NCI-H524 treated with DMSO at 0.1 percent for 48 hours (cell line): ENCODE data around the gene GRPEL1.

ENCODE experiments used
- DNase-seq: peaks from one replicate; lab custom pipeline; 2025; lab: John Stamatoyannopoulos, UW

Gene GRPEL1

GRCh38 chr4:7066006-7066405 lies 1.9 kb downstream of the GRPEL1 start:
- no peak for DNase-seq

GRCh38 chr4:7063362-7063761 lies 4.5 kb downstream of the GRPEL1 start:
- no peak for DNase-seq

- no peak for DNase-seq
Measured at GRCh38 chr4:7062816-7063215, 5.0 kb downstream of the GRPEL1 start.

GRCh38 chr4:7061815-7062214 lies 6.0 kb downstream of the GRPEL1 start:
- no peak for DNase-seq

- no peak for DNase-seq
Measured at GRCh38 chr4:7060346-7061150, 7.3 kb downstream of the GRPEL1 start.

- no peak for DNase-seq
Measured at GRCh38 chr4:7059662-7060061, 8.2 kb downstream of the GRPEL1 start.

- no peak for DNase-seq
Measured at GRCh38 chr4:7058792-7059191, 9.1 kb downstream of the GRPEL1 start.

- DNase-seq = no peak
Measured at GRCh38 chr4:7055990-7056325, 11.9 kb downstream of the GRPEL1 start.

- DNase-seq = no peak
Measured at GRCh38 chr4:7055111-7055989, 12.5 kb downstream of the GRPEL1 start.

- no peak for DNase-seq
Measured at GRCh38 chr4:7054106-7054880, 13.6 kb downstream of the GRPEL1 start.

GRCh38 chr4:7052923-7053715 lies 14.7 kb downstream of the GRPEL1 start:
- DNase-seq = no peak

GRCh38 chr4:7052313-7052712 lies 15.6 kb downstream of the GRPEL1 start:
- no peak for DNase-seq

GRCh38 chr4:7051905-7052304 lies 16.0 kb downstream of the GRPEL1 start:
- no peak for DNase-seq

GRCh38 chr4:7051144-7051495 lies 16.7 kb downstream of the GRPEL1 start:
- no peak for DNase-seq

- no peak for DNase-seq
Measured at GRCh38 chr4:7050481-7051143, 17.3 kb downstream of the GRPEL1 start.

- DNase-seq = no peak
Measured at GRCh38 chr4:7049739-7050138, 18.1 kb downstream of the GRPEL1 start.

GRCh38 chr4:7049295-7049694 lies 18.6 kb downstream of the GRPEL1 start:
- DNase-seq = no peak

GRCh38 chr4:7048642-7049041 lies 19.2 kb downstream of the GRPEL1 start:
- no peak for DNase-seq

GRCh38 chr4:7046971-7047370 lies 20.9 kb downstream of the GRPEL1 start:
- DNase-seq = no peak

- DNase-seq = no peak
Measured at GRCh38 chr4:7045961-7046921, 21.6 kb downstream of the GRPEL1 start.
